Measurements from ENCODE around the gene SCNM1.

DNA sequence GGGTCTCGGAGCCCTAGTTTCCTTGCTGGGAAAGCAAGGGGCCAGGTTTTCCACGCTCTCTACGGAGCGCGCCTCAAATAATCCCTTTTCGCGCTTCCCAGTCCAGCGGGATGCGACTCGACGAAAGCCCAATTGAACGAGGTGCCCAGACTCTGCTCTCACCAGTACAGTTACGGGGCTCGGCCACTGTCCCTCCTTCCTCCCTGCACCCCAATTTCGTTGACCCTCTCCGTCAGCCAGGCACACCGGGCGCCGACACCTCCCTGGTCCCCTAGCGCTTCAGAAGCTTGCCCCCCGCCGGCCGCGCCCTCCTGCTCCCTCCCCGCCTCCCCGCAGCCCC, 19.9 kb upstream of the SCNM1 start:
- no peak for TF ChIP-seq POLR2AphosphoS5 (IDR thresholded peaks at IDR 0.05; ENCODE audit: low read depth)
- TF ChIP-seq, protein P1, sequence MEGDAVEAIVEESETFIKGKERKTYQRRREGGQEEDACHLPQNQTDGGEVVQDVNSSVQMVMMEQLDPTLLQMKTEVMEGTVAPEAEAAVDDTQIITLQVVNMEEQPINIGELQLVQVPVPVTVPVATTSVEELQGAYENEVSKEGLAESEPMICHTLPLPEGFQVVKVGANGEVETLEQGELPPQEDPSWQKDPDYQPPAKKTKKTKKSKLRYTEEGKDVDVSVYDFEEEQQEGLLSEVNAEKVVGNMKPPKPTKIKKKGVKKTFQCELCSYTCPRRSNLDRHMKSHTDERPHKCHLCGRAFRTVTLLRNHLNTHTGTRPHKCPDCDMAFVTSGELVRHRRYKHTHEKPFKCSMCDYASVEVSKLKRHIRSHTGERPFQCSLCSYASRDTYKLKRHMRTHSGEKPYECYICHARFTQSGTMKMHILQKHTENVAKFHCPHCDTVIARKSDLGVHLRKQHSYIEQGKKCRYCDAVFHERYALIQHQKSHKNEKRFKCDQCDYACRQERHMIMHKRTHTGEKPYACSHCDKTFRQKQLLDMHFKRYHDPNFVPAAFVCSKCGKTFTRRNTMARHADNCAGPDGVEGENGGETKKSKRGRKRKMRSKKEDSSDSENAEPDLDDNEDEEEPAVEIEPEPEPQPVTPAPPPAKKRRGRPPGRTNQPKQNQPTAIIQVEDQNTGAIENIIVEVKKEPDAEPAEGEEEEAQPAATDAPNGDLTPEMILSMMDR (conservative IDR thresholded peaks at IDR 0.05; ENCODE audit: low read depth in 2 of 2) = no peak
- TF ChIP-seq EZH2phosphoT487 (IDR thresholded peaks at IDR 0.05; ENCODE audit: unreplicated experiment) = no peak
- TF ChIP-seq EZH2 (IDR thresholded peaks at IDR 0.05; ENCODE audit: low read depth, unreplicated experiment) = peak; percentile 29
- TF ChIP-seq CREB1 (CRISPR knock-in tag; IDR thresholded peaks at IDR 0.05; ENCODE audit: low read depth) = no peak
- TF ChIP-seq ZNF331 (CRISPR knock-in tag; IDR thresholded peaks at IDR 0.05; ENCODE audit: low read depth) = no peak
- TF ChIP-seq, protein P2, sequence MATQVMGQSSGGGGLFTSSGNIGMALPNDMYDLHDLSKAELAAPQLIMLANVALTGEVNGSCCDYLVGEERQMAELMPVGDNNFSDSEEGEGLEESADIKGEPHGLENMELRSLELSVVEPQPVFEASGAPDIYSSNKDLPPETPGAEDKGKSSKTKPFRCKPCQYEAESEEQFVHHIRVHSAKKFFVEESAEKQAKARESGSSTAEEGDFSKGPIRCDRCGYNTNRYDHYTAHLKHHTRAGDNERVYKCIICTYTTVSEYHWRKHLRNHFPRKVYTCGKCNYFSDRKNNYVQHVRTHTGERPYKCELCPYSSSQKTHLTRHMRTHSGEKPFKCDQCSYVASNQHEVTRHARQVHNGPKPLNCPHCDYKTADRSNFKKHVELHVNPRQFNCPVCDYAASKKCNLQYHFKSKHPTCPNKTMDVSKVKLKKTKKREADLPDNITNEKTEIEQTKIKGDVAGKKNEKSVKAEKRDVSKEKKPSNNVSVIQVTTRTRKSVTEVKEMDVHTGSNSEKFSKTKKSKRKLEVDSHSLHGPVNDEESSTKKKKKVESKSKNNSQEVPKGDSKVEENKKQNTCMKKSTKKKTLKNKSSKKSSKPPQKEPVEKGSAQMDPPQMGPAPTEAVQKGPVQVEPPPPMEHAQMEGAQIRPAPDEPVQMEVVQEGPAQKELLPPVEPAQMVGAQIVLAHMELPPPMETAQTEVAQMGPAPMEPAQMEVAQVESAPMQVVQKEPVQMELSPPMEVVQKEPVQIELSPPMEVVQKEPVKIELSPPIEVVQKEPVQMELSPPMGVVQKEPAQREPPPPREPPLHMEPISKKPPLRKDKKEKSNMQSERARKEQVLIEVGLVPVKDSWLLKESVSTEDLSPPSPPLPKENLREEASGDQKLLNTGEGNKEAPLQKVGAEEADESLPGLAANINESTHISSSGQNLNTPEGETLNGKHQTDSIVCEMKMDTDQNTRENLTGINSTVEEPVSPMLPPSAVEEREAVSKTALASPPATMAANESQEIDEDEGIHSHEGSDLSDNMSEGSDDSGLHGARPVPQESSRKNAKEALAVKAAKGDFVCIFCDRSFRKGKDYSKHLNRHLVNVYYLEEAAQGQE (IDR thresholded peaks at IDR 0.05; ENCODE audit: unreplicated experiment) = no peak
- no peak for TF ChIP-seq JUNB (IDR thresholded peaks at IDR 0.05; ENCODE audit: unreplicated experiment)
- TF ChIP-seq, protein P3, sequence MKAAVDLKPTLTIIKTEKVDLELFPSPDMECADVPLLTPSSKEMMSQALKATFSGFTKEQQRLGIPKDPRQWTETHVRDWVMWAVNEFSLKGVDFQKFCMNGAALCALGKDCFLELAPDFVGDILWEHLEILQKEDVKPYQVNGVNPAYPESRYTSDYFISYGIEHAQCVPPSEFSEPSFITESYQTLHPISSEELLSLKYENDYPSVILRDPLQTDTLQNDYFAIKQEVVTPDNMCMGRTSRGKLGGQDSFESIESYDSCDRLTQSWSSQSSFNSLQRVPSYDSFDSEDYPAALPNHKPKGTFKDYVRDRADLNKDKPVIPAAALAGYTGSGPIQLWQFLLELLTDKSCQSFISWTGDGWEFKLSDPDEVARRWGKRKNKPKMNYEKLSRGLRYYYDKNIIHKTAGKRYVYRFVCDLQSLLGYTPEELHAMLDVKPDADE (IDR thresholded peaks at IDR 0.05) = no peak
- no peak for TF ChIP-seq STAT1 (IDR thresholded peaks at IDR 0.05; ENCODE audit: unreplicated experiment)
- no peak for TF ChIP-seq NANOG (IDR thresholded peaks at IDR 0.05; ENCODE audit: borderline replicate concordance)

Data from GM23338 (cell line).